ENCODE measurements around the gene EPS8L2. TPM values are rescaled to one million over a fixed set of nuclear protein-coding genes. Genes with fewer than 3 reads are reported as not detected.
A peak's percentile ranks its signal among the peaks of the same experiment; 100 is the strongest.

EPS8L2 gene
- total RNA-seq, 1 donor, result 5.7 TPM

DNA sequence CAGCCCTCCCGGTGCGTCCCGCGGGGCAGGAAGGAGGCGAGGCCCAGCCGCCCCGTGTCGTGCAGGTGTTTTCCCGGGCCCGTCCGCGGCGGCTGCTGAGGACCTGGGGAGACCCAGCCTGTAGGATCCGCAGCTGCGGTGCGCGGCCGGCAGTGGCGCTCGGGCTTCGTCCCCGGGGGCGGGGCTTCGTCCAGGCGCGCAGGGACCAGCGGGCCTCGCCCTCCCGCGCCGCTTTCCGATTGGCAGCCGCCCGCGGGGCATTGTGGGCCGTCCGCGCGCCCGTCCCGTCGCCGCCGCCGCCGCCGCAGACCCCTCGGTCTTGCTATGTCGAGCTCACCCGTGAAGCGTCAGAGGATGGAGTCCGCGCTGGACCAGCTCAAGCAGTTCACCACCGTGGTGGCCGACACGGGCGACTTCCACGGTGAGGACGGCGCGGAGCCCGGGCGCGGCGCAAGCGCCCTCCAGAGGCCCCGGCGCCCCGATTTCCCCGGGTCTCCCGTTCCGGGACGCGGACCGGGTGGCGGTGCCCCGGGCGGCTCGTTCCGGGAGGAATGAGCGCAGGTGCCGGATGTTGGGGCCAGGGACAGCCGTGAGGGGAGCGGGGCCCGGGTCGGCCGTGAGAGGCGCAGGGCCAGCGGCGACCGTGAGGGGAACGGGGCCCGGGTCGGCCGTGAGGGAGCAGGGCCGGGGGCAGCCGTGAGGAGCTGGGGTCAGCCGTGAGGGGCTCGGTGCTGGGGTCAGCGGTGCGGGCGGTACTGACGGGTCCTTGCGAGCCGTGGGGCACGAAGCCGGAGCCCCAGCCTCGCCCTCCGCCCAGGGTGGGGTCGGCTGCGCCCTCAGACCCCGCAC lies 41.4 kb downstream of the EPS8L2 start, which contains the start of gene TALDO1:
Gene TALDO1, plus strand, starts transcription at position 307 of the 849 bp plus-strand sequence. Its CDS starts 18 bp downstream, at position 325.
- DNase-seq (ENCODE audit: low read depth in 2 of 3, low spot score in 2 of 3), result peak; percentile 59 to 91 (median 89)

DNA sequence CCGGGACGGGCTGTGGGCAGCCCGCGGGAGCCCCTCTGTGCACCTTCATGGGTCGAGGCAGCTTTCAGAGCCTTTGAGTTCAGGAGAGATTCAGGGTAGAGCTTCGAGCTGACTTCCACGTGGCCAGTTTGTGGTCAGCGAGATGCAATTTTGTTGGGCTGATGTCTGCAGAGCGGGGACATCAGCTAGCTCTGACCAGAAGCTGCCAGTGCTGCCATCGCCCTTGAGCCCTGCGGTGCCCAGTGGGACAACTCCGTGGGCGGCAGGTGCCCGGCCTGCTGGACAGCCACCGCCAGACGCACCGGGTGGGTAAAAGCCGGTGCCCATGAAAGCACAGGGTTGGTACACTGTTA lies 42.0 kb downstream of the EPS8L2 start:
- DNase-seq (ENCODE audit: low read depth in 2 of 3, low spot score in 2 of 3), result no peak

DNA sequence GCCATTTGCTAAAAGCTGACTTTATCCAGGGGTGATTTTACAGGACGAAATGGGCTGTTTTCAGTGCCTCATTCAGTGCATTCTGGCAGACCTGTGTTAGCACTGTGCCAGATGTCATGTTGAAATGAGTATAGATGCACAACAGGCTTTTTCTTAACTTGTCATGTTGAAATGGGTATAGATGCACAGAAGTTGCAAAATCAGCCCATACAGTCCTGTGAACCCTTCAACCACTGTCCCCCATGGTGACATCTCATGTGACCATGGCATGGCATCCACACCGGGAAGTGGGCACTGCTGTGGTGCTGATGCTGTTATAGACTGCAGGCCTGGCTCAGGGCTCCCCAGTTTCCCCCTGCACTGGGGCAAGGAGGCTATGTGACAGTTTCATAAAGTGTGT lies 43.7 kb downstream of the EPS8L2 start:
- DNase-seq (ENCODE audit: low read depth in 2 of 3, low spot score in 2 of 3), result no peak

DNA sequence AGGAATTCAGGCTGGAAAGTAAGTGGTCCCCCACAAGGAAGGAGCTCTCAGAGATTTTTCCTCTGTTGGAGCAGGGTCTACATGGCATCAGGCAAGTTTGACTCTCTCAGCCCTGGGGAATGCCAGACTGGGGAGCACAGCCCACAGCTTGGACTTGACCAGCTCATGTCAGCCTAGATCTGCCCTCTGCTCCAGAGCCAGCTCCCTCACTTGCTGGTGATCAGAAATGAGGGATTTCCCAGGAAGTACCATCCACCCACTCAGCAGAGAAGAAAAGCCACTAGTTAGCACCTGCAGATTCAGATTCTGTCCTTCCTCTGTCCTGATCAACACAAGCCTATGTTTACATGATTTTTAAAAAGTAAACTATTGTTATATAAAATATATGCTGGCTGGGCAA lies 54.2 kb downstream of the EPS8L2 start:
- no peak for DNase-seq (ENCODE audit: low read depth in 2 of 3, low spot score in 2 of 3)

DNA sequence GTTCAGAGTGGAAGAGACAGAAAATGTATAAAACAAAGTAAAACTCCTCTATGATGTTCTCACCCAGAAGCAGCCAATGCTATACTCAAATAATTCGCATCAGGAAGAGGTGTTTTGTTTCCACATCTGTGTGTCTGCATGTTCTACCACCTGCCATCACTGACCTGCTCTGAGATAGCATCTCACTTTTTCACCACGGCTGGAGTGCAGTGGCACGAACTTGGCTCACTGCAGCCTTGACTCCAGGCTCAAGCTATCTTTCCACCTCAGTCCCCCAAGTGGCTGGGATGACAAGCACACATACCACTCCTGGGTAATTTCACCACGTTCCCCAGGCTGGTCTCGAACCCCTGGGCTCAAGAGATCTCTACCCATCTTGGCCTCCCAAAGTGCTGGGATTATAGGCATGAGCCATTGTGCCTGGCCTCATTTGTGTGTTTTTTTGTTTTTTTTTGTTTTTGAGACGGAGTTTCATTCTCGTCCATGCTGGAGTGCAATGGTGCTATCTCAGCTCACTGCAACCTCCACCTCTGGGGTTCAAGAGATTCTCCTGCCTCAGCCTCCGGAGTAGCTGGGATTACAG lies 55.6 kb downstream of the EPS8L2 start:
- DNase-seq (ENCODE audit: low read depth in 2 of 3, low spot score in 2 of 3), result no peak

DNA sequence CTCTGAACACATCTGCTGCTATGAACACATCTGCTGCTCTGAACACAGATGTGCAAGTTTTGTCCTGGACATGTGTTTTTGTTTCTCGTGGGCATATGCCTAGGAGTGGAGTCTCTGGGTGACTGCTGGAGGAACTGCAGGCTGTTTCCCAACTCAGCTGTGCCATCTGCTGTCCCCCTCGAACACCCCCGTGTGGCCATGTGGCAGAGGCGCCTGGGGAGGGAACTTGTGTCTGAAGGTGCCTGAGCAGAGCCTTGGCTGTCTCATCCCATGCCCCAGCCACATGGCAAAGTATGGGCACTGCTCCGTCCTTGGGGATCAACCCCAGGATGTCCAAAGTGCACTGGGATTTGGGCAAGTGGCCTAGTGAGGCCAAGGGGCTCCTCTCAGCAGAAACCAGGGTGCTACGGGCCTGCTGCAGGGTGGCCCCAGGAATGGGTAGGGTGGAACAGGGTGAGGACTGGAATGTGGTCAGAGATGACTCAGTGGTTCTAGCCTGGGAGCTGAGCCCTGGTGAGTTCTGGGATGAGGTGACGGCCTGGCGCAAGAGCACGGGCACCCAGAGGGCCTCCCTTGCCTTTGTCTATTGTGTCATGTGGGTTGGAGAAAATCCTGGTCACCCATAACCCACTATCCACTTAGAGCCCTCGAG lies 56.5 kb downstream of the EPS8L2 start:
- peak in 2 of 3 donors; percentile 58 to 70 for DNase-seq (ENCODE audit: low read depth in 2 of 3, low spot score in 2 of 3)

DNA sequence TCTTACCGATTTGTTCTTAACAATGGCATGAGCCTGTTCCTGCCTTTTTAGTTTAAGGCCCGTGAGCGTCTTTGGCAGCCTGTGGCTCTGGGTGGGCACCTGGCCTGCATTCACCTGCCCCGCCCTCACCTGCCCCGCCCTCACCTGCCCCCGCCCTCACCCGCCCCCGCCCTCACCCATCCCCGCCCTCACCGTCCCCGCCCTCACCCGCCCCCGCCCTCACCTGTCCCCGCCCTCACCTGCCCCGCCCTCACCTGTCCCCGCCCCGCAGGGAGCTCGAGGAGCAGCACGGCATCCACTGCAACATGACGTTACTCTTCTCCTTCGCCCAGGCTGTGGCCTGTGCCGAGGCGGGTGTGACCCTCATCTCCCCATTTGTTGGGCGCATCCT lies 57.0 kb downstream of the EPS8L2 start:
- DNase-seq (ENCODE audit: low read depth in 2 of 3, low spot score in 2 of 3), result no peak

DNA sequence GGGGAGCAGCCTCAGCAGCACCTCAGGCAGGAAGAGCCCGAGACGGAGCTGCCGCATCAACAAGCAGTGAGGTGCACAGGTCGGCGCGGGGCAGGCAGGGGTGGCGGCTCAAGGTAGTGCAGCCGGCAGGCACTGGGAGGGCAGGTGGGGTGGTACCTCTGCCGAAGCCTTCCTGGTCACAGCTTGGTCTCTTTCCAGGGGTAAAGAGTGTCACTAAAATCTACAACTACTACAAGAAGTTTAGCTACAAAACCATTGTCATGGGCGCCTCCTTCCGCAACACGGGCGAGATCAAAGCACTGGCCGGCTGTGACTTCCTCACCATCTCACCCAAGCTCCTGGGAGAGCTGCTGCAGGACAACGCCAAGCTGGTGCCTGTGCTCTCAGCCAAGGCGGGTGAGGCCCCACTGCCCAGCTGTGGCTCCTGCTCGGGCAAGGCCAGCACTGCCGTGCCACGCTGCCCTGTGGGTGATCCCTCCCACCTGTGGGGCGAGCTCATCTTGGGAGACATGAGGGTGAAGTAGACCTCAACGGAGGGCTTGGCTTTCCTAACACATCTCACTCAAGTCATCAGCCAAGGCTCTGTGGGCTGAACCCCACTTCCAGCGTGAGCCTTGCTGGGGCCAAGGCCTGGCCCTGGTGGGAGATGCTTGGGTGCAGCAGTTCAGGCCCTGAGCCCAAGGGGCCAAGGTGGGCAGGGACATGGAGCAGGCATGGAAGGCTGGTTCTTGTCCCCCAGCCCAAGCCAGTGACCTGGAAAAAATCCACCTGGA lies 57.7 kb downstream of the EPS8L2 start:
- no peak for DNase-seq (ENCODE audit: low read depth in 2 of 3, low spot score in 2 of 3)

DNA sequence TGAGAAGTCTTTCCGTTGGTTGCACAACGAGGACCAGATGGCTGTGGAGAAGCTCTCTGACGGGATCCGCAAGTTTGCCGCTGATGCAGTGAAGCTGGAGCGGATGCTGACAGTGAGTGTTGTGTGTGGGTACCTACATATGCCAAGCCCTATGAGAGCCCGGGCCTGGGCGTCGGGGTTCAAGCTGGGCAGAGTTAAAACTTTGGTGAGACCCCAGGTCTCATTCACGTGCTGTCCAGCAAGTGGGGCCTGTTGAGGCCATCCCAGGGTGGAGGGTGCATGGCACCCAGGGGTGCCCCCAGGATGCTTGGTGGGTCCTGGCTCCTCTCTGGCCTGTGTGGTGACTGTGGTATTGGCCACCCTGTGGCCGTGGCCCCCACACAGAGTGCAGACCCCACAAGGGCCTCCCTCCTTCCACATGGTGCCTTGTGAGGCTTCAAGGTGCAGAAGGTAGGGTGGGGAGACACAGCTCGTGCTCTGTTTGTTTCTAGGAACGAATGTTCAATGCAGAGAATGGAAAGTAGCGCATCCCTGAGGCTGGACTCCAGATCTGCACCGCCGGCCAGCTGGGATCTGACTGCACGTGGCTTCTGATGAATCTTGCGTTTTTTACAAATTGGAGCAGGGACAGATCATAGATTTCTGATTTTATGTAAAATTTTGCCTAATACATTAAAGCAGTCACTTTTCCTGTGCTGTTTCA lies 58.4 kb downstream of the EPS8L2 start:
- DNase-seq (ENCODE audit: low read depth in 2 of 3, low spot score in 2 of 3), result no peak

DNA sequence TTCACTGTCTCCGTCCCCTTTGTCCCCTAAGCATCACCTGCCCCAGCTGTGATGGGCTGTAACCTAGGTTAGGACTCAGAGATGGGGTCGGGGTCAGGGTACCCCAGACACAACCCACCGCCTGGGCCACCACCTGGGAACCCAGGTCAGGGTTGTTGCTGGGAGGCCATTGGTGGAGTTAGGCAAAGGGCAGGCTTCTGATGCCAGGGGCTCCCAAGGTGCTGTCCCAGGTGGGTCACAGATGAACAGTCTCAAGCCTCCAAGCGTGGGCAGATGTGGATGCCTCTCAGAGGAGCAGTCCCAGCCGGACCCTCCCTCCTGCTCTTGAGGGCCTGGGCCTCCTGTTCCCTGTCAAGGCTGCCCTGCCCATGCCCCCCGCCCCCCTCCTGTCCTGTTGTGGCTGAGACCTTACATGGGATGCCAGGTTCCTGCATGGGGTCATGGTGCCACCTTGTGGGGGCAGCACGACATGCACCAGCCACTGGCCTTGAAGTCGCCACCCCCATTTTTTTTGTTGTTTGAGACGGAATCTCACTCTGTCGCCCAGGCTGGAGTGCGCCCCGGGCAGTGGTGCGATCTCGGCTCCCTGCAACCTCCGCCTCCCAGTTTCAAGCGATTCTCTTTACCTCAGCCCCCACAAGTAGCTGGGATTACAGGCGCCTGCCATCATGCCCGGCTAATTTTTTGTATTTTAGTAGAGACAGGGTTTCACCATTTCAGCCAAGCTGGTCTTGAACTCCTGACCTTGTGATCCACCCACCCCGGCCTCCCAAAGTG lies 59.2 kb downstream of the EPS8L2 start:
- DNase-seq (ENCODE audit: low read depth in 2 of 3, low spot score in 2 of 3), result peak; percentile 39 to 86 (median 81)

DNA sequence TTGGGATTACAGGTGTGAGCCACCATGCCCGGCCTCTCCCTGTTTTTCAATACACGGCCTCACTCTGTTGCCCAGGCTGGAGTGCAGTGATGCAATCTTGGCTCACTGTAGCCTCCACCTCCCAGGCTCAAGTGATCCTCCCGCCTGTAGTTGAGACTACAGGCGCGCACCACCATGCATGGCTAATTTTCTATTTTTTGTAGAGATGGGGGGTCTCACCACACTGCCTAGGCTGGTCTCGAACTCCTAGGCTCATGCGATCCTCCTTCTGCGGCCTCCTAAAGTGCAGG lies 59.7 kb downstream of the EPS8L2 start:
- no peak for DNase-seq (ENCODE audit: low read depth in 2 of 3, low spot score in 2 of 3)

DNA sequence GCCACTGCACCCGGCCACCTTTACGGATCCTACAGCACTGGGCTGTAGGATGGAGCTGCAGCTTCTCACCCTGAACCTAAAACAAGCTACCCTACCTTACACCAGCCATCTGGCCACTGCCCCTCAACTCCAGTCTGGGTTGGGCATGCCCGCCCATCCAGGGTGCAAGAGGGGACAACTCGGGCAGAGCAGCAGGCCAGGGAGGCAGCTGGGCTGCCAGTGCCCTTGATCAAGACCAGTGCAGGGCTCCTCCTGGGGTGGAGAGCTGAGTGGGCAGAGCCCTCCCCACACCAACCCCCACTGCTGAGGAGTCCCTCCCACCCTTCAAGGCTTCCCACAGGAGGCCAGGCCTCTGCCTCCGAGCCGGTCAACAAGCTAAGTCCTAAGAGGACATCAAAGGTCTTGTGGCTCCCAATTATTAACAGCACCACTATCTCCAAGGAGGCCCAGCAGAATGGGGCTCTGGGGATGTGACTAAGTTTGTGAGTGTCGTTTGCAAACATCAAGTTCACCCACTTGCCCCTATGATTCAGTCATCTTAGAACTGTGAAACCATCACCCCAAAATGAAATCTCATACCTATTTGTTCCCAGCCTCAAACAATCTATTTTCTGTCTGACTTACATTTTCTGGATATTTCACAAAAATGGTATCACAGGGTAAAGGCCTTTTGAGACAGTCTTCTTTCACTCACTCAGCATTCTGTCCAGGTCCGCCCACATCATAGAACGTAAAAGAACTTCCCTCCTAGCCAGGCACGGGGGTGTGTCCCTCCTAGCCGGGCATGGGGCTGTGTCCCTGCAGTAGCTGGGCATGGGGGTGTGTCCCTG lies 60.3 kb downstream of the EPS8L2 start:
- no peak for DNase-seq (ENCODE audit: low read depth in 2 of 3, low spot score in 2 of 3)

DNA sequence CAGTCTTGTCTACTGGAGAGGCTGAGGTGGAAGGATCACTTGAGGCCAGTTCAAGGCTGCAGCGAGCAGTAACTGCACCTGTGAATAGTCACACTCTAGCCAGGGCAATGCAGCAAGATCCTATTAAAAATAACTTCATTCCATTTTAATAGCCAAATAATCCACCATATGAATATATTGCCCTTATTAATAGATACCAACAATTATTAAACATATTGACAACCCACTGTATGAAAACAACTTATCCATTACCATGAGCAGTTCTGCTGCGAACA lies 60.8 kb downstream of the EPS8L2 start:
- DNase-seq (ENCODE audit: low read depth in 2 of 3, low spot score in 2 of 3), result no peak

DNA sequence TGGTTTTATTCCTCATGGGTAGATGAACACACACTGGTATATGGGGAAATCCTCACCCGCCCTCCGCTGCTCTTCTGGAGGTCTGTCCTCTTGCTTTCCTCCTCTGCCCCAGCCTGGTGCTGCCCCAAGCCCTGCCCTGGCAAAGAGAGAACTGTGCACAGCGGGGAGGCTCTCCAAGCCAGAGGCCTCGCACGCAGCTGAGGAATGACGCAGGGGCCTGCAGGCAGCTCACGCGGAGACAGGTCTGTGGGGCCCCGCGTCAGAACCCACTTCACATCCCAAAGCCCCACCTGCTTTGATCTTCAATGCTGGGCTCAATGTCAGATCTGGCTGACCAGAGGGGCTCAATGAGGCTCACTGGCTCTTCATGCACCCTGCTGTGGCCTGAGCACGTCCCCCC lies 61.2 kb downstream of the EPS8L2 start:
- no peak for DNase-seq (ENCODE audit: low read depth in 2 of 3, low spot score in 2 of 3)

DNA sequence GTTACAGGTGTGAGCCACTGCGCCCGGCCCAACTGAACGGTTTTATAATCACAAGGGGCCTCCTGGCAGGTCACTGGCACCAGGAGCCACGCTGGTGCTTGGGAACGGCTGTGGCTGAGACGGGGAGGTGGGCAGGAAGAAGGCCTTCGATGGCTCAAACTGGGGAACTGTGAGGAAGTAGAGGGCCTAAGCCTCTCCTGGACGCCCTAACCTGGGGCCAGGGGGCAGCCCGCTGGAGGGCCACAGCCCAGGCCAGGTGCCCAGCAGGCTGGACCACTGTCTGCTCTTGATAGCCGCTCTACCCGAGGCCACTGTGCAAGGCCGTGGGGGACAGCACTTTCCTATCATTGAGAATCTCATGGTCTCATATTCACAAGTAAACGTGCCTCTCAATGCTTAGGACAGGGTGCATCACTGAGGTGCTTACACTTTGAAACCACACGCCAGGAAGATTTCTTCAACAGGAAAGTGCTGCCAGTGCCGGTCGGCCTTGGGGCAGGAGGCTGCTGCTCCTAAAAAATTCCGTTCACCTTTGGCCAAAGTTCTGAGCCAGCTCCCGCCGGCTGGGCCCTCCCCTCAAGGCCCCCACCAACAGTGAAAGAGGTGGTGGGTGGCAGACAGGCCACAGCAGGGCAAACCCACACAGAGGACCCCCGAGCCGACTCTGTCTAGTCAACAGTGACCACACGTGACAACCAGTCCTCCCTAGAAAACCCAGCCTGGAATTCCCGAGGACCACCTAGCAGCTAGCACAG lies 64.0 kb downstream of the EPS8L2 start:
- DNase-seq (ENCODE audit: low read depth in 2 of 3, low spot score in 2 of 3), result no peak

DNA sequence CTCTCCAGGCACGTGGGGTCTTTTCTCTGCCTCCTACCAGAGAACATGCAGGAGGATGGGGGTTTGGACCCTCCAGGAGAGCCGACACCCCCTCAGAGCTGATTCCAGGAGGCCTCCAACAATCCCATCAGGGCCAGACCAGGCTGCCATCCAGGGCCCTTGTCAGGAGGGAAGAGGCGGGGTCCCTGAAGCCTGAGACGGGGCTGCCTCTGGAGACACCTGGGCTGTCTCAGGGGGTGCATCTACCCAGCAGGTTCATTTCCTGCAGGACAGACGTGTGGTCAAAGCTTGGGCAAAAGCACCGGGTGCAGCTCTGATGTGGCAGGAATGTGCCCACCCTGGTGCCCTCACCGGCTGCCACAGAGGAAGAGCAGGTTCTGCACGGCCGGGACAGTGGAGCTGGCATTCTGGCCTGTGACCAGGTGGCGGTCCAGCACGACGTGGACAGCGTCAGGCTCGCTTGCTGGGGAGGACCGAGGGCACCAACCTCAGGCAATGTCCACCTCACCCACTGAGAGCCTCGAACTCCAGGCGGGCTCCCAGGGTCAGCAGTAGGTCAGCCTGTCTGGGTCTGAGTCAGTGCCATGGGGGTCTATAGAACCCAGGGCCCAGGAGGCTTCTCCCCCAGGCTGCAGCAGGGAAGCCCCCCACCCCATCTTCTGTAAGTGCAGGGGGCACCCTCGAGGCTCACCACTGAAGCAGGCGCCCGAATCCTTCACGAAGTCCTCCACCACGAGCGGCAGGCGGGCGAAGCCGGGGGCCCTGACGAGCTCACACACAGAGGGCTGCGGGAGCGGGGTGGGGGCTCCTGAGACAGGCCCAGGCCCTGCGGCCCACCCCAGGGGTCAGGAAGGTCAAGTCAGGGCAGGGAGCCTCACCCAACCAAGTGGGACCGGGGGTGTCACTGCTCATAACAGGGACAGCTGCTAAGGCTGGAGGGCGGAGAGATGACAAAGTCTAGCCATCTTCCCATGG lies 64.9 kb downstream of the EPS8L2 start:
- DNase-seq (ENCODE audit: low read depth in 2 of 3, low spot score in 2 of 3), result no peak

DNA sequence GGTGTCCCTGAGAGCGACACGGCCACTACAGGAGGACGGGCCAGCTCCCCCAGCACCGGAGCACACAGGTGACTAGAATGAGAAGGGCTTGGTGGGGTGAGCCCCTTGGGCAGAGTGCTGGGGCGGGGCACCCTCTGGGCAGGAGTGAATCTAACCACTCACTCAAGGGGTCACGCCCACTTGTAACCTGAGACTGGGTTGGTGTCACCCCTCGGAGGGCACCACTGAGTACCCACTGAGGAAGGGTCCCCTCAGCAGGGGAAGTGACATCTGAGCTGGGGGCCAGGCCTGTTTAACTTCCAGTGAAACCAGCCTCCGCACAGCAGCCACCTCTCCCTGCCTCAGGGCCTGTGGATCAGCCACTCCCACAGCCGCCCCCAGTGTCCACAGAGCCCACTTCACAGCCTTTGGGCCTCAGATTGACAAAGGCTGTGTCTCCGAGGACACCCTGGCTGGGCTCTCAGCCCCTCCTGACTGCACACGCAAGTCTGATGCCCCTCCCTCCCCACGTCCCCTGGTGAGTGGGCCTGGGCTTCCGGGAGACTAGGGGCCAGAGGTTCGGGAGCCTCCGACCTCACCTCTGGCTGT lies 65.7 kb downstream of the EPS8L2 start:
- DNase-seq (ENCODE audit: low read depth in 2 of 3, low spot score in 2 of 3), result no peak

All from hematopoietic multipotent progenitor cell (in vitro differentiated cells).